HEK293 (cell line): ENCODE data around the gene LYPD4.

Experiments
- CTCF ChIA-PET: fragments of 350-600 bp; formaldehyde crosslinking; extraction: SDS; loops from one replicate; lab custom pipeline; 2021; ENCODE audit warnings: antibody characterized with exemption; lab: Yijun Ruan, JAX
- POLR2A ChIA-PET: fragments of 300-600 bp; formaldehyde crosslinking; extraction: SDS; loops from one replicate; lab custom pipeline; 2020; ENCODE audit warnings: antibody characterized with exemption, inconsistent platforms; lab: Yijun Ruan, JAX
- H3K27ac ChIP-seq: fragments of 200-500 bp; sonication (Bioruptor generic); 2 replicates; pipeline ENCODE4 v1.5.1; 2014; ENCODE audit warnings: low read depth, low read length, control low read depth, inconsistent platforms; ENCODE audit errors: extremely low read depth
- H3K36me3 ChIP-seq, 2 experiments: fragments of 200-500 bp in 1 of 2; sonication (Bioruptor generic) in 1 of 2; 1 replicate in 1 of 2; 2 replicates in 1 of 2; pipeline ENCODE4 v1.5.1; 2014 to 2017; ENCODE audit warnings: inconsistent platforms in 2 of 2, low read length in 2 of 2; ENCODE audit not compliant: control insufficient read depth in 2 of 2, insufficient read depth in 1 of 2
- H3K4me1 ChIP-seq: fragments of 200-500 bp; sonication (Bioruptor generic); 2 replicates; pipeline ENCODE4 v1.5.1; 2014; ENCODE audit warnings: mild to moderate bottlenecking, low read length, inconsistent platforms; ENCODE audit not compliant: control insufficient read depth, insufficient read depth
- H3K4me3 ChIP-seq: 2 replicates; pipeline ENCODE4 v1.5.1; 2011; ENCODE audit warnings: low read depth, mild to moderate bottlenecking, control low read depth, low read length, moderate library complexity
- H3K9me3 ChIP-seq: fragments of 200-500 bp; sonication (Bioruptor generic); 2 replicates; pipeline ENCODE4 v1.5.1; 2014; ENCODE audit warnings: low read depth, low read length, inconsistent platforms; ENCODE audit not compliant: control insufficient read depth, insufficient read depth
- HOXD13 ChIP-seq: sonication (generic); formaldehyde crosslinking; IDR thresholded peaks from 2 replicates; pipeline ENCODE4 v1.8.0; 2022; ENCODE audit warnings: missing genetic modification reagents, borderline replicate concordance
- KLF9 ChIP-seq: fragments of 450-650 bp; formaldehyde crosslinking; IDR thresholded peaks from 2 replicates; pipeline ENCODE4 v1.5.1; 2016; ENCODE audit warnings: missing biosample characterization, missing genetic modification characterization, low read depth
- MZF1 ChIP-seq: fragments of 450-650 bp; formaldehyde crosslinking; IDR thresholded peaks from 2 replicates; pipeline ENCODE4 v1.5.1; 2017; ENCODE audit warnings: missing biosample characterization, missing genetic modification characterization, borderline replicate concordance
- ZBTB21 ChIP-seq: fragments of 450-650 bp; formaldehyde crosslinking; IDR thresholded peaks from 2 replicates; pipeline ENCODE4 v1.5.1; 2017; ENCODE audit warnings: missing biosample characterization, missing genetic modification characterization
- ZNF366 ChIP-seq: fragments of 450-650 bp; formaldehyde crosslinking; conservative IDR thresholded peaks from 2 replicates; pipeline ENCODE4 v1.5.1; 2016; ENCODE audit warnings: missing biosample characterization, missing genetic modification characterization
- ZNF473 ChIP-seq: fragments of 450-650 bp; formaldehyde crosslinking; IDR thresholded peaks from 2 replicates; pipeline ENCODE4 v1.5.1; 2017; ENCODE audit warnings: missing biosample characterization, missing genetic modification characterization
- ZNF521 ChIP-seq: fragments of 450-650 bp; formaldehyde crosslinking; IDR thresholded peaks from 2 replicates; pipeline ENCODE4 v1.5.1; 2017; ENCODE audit warnings: missing biosample characterization, mild to moderate bottlenecking, missing genetic modification characterization
- ZNF555 ChIP-seq: fragments of 450-650 bp; formaldehyde crosslinking; conservative IDR thresholded peaks from 2 replicates; pipeline ENCODE4 v1.5.1; 2017; ENCODE audit warnings: missing biosample characterization, mild to moderate bottlenecking, missing genetic modification characterization, inconsistent platforms
- ZNF596 ChIP-seq: fragments of 450-650 bp; IDR thresholded peaks from 2 replicates; pipeline ENCODE4 v1.5.0; 2018; ENCODE audit warnings: missing biosample characterization, mild to moderate bottlenecking, missing genetic modification characterization, moderate library complexity
- ZNF670 ChIP-seq: fragments of 450-650 bp; formaldehyde crosslinking; IDR thresholded peaks from 2 replicates; pipeline ENCODE4 v1.5.1; 2016; ENCODE audit warnings: missing biosample characterization, missing genetic modification characterization, low read depth
- ZNF768 ChIP-seq: fragments of 450-650 bp; formaldehyde crosslinking; IDR thresholded peaks from 2 replicates; pipeline ENCODE4 v1.5.1; 2018; ENCODE audit warnings: missing biosample characterization, mild to moderate bottlenecking, missing genetic modification characterization
- TF ChIP-seq, protein P1 (sequence below): fragments of 450-650 bp; formaldehyde crosslinking; conservative IDR thresholded peaks from 2 replicates; pipeline ENCODE4 v1.5.1; 2016; ENCODE audit warnings: low read depth, missing biosample characterization, missing genetic modification characterization
- TF ChIP-seq, protein P2 (sequence below): fragments of 450-650 bp; formaldehyde crosslinking; IDR thresholded peaks from 2 replicates; pipeline ENCODE4 v1.5.1; 2016; ENCODE audit warnings: missing biosample characterization, missing genetic modification characterization
- TF ChIP-seq, protein P3 (sequence below): fragments of 450-650 bp; formaldehyde crosslinking; IDR thresholded peaks from 2 replicates; pipeline ENCODE4 v1.5.0; 2017; ENCODE audit warnings: missing biosample characterization, missing genetic modification characterization, borderline replicate concordance
- TF ChIP-seq, protein P4 (sequence below): fragments of 450-650 bp; formaldehyde crosslinking; IDR thresholded peaks from 2 replicates; pipeline ENCODE4 v1.5.1; 2016; ENCODE audit warnings: missing biosample characterization, missing genetic modification characterization
- TF ChIP-seq, protein P5 (sequence below): fragments of 450-650 bp; formaldehyde crosslinking; IDR thresholded peaks from 2 replicates; pipeline ENCODE4 v1.5.1; 2017; ENCODE audit warnings: missing biosample characterization, missing genetic modification characterization

Gene LYPD4

GRCh38 chr19:41882568-41883462 is 38.3 kb upstream of the LYPD4 start, which contains the start of gene ARHGEF1 (continued):
- TF ChIP-seq ZNF521 (tag by site-specific recombination) (no peak), ZNF555 (tag by site-specific recombination) (no peak)

GRCh38 chr19:41880329-41880708 is 35.8 kb upstream of the LYPD4 start:
- Histone ChIP-seq H3K9me3 (no peaks in the 10 kb centered on the region), H3K36me3 (peaks cover 0 to under 1% of the 10 kb centered on the region in 2 experiments; a peak in 1 of 3 replicates), H3K4me1 (peaks cover 8% of the 10 kb centered on the region; the same call in 1 of the 2 replicates), H3K4me3 (no peak overlapping the region), H3K27ac (no peak overlapping the region)
- TF ChIP-seq, protein P1, sequence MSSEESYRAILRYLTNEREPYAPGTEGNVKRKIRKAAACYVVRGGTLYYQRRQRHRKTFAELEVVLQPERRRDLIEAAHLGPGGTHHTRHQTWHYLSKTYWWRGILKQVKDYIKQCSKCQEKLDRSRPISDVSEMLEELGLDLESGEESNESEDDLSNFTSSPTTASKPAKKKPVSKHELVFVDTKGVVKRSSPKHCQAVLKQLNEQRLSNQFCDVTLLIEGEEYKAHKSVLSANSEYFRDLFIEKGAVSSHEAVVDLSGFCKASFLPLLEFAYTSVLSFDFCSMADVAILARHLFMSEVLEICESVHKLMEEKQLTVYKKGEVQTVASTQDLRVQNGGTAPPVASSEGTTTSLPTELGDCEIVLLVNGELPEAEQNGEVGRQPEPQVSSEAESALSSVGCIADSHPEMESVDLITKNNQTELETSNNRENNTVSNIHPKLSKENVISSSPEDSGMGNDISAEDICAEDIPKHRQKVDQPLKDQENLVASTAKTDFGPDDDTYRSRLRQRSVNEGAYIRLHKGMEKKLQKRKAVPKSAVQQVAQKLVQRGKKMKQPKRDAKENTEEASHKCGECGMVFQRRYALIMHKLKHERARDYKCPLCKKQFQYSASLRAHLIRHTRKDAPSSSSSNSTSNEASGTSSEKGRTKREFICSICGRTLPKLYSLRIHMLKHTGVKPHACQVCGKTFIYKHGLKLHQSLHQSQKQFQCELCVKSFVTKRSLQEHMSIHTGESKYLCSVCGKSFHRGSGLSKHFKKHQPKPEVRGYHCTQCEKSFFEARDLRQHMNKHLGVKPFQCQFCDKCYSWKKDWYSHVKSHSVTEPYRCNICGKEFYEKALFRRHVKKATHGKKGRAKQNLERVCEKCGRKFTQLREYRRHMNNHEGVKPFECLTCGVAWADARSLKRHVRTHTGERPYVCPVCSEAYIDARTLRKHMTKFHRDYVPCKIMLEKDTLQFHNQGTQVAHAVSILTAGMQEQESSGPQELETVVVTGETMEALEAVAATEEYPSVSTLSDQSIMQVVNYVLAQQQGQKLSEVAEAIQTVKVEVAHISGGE, result no peak
- TF ChIP-seq HOXD13 (no peak), ZNF670 (tag by site-specific recombination) (no peak), ZNF473 (tag by site-specific recombination) (no peak), ZNF596 (tag by site-specific recombination) (peak; percentile 85), KLF9 (tag by site-specific recombination) (no peak), MZF1 (tag by site-specific recombination) (no peak), ZBTB21 (tag by site-specific recombination) (no peak), ZNF366 (tag by site-specific recombination) (peak; percentile 97), ZNF768 (tag by site-specific recombination) (no peak)
- TF ChIP-seq, protein P2, sequence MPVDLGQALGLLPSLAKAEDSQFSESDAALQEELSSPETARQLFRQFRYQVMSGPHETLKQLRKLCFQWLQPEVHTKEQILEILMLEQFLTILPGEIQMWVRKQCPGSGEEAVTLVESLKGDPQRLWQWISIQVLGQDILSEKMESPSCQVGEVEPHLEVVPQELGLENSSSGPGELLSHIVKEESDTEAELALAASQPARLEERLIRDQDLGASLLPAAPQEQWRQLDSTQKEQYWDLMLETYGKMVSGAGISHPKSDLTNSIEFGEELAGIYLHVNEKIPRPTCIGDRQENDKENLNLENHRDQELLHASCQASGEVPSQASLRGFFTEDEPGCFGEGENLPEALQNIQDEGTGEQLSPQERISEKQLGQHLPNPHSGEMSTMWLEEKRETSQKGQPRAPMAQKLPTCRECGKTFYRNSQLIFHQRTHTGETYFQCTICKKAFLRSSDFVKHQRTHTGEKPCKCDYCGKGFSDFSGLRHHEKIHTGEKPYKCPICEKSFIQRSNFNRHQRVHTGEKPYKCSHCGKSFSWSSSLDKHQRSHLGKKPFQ (tag by site-specific recombination), result no peak
- TF ChIP-seq, protein P3, sequence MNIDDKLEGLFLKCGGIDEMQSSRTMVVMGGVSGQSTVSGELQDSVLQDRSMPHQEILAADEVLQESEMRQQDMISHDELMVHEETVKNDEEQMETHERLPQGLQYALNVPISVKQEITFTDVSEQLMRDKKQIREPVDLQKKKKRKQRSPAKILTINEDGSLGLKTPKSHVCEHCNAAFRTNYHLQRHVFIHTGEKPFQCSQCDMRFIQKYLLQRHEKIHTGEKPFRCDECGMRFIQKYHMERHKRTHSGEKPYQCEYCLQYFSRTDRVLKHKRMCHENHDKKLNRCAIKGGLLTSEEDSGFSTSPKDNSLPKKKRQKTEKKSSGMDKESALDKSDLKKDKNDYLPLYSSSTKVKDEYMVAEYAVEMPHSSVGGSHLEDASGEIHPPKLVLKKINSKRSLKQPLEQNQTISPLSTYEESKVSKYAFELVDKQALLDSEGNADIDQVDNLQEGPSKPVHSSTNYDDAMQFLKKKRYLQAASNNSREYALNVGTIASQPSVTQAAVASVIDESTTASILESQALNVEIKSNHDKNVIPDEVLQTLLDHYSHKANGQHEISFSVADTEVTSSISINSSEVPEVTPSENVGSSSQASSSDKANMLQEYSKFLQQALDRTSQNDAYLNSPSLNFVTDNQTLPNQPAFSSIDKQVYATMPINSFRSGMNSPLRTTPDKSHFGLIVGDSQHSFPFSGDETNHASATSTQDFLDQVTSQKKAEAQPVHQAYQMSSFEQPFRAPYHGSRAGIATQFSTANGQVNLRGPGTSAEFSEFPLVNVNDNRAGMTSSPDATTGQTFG, result peak; percentile 48; the same call in 1 of the 2 replicates
- TF ChIP-seq, protein P4, sequence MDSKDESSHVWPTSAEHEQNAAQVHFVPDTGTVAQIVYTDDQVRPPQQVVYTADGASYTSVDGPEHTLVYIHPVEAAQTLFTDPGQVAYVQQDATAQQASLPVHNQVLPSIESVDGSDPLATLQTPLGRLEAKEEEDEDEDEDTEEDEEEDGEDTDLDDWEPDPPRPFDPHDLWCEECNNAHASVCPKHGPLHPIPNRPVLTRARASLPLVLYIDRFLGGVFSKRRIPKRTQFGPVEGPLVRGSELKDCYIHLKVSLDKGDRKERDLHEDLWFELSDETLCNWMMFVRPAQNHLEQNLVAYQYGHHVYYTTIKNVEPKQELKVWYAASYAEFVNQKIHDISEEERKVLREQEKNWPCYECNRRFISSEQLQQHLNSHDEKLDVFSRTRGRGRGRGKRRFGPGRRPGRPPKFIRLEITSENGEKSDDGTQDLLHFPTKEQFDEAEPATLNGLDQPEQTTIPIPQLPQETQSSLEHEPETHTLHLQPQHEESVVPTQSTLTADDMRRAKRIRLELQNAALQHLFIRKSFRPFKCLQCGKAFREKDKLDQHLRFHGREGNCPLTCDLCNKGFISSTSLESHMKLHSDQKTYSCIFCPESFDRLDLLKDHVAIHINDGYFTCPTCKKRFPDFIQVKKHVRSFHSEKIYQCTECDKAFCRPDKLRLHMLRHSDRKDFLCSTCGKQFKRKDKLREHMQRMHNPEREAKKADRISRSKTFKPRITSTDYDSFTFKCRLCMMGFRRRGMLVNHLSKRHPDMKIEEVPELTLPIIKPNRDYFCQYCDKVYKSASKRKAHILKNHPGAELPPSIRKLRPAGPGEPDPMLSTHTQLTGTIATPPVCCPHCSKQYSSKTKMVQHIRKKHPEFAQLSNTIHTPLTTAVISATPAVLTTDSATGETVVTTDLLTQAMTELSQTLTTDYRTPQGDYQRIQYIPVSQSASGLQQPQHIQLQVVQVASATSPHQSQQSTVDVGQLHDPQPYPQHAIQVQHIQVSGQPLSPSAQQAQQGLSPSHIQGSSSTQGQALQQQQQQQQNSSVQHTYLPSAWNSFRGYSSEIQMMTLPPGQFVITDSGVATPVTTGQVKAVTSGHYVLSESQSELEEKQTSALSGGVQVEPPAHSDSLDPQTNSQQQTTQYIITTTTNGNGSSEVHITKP, result no peak
- TF ChIP-seq, protein P5, sequence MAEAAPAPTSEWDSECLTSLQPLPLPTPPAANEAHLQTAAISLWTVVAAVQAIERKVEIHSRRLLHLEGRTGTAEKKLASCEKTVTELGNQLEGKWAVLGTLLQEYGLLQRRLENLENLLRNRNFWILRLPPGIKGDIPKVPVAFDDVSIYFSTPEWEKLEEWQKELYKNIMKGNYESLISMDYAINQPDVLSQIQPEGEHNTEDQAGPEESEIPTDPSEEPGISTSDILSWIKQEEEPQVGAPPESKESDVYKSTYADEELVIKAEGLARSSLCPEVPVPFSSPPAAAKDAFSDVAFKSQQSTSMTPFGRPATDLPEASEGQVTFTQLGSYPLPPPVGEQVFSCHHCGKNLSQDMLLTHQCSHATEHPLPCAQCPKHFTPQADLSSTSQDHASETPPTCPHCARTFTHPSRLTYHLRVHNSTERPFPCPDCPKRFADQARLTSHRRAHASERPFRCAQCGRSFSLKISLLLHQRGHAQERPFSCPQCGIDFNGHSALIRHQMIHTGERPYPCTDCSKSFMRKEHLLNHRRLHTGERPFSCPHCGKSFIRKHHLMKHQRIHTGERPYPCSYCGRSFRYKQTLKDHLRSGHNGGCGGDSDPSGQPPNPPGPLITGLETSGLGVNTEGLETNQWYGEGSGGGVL, result 0 out of 2 replicates have a peak, but pooled peaks have one; percentile 9
- CTCF ChIA-PET, result interaction anchor here (0.5 to 0.7 kb wide), 3 partner anchors 25 to 56 kb away, joined by 3 to 4 read pairs (median 3); no protein-coding TSS in a partner anchor
- POLR2A ChIA-PET, result interaction anchor here (0.6 to 0.7 kb wide), 2 partner anchors 516 to 591 kb away, joined by 3 to 5 read pairs; no protein-coding TSS in a partner anchor
